Measurements from ENCODE around the gene CPED1.

GRCh38 chr7:121282129-121282528, 293.6 kb downstream of the CPED1 start:
- TF ChIP-seq CTCF (IDR thresholded peaks at IDR 0.05; ENCODE audit: low read length) (no peak), EZH2 (optimal IDR thresholded peaks at IDR 0.05; ENCODE audit: low read depth, low read length) (no peak)
